Spinal cord (tissue), 10 donors: Measurements from ENCODE around the gene NFE2L2. TPM values are rescaled to one million over a fixed set of nuclear protein-coding genes. Genes with fewer than 3 reads are reported as not detected.
A peak's percentile ranks its signal among the peaks of the same experiment; 100 is the strongest.

ENCODE experiments used
- DNase-seq, 6 donors: peaks; one replicate each; pipeline versions ENCODE4 v3.0.0 to v3.0.0-alpha.2; 2013 to 2015; ENCODE audit warnings: low spot score in 6 of 6, low read depth in 4 of 6
- H3K27ac ChIP-seq: one replicate; pipeline ENCODE4 v1.5.1; 2013; ENCODE audit warnings: low read depth, low read length, control low read depth
- H3K27me3 ChIP-seq: one replicate; pipeline ENCODE4 v1.6.1; 2013; ENCODE audit warnings: low read length; ENCODE audit not compliant: control insufficient read depth, insufficient read depth
- H3K36me3 ChIP-seq: one replicate; pipeline ENCODE4 v1.6.1; 2013; ENCODE audit warnings: low read length; ENCODE audit not compliant: control insufficient read depth, insufficient read depth
- H3K4me1 ChIP-seq: one replicate; pipeline ENCODE4 v1.6.1; 2013; ENCODE audit warnings: low read length; ENCODE audit not compliant: control insufficient read depth, insufficient read depth
- H3K4me3 ChIP-seq: one replicate; pipeline ENCODE4 v1.5.1; 2013; ENCODE audit warnings: low read depth, low read length, control low read depth
- H3K9me3 ChIP-seq: one replicate; pipeline ENCODE4 v1.6.1; 2013; ENCODE audit warnings: low read length; ENCODE audit not compliant: control insufficient read depth, insufficient read depth
- WGBS: methylation state at CpG from one replicate; pipeline ENCODE4 v1.1.5; 2013; ENCODE audit warnings: missing lambda C conversion rate; ENCODE audit not compliant: insufficient coverage; 5-methylcytosine and 5-hydroxymethylcytosine counted together
- polyA plus RNA-seq, 2 donors: library from polyadenylated mRNA; unstranded; fragments of 120-200 nt; gene quantifications; one replicate each; pipeline ENCODE4 v1.2.1, GENCODE V29; 2013; ENCODE audit not compliant: insufficient read length in 2 of 2
- total RNA-seq, 2 donors: library from RNA; depleted of rRNA in 1 of 2; stranded (reverse); fragments of 120-200 nt in 1 of 2; fragments of >200 nt in 1 of 2; gene quantifications; one replicate each; pipeline versions ENCODE4 v1.2.3 to v1.2.4, GENCODE V29; 2013 to 2014
- donor health status: healthy.

NFE2L2 gene
- total and polyA plus RNA-seq, 4 donors, result 62.8 to 87.9 (median 64.8) TPM

DNA sequence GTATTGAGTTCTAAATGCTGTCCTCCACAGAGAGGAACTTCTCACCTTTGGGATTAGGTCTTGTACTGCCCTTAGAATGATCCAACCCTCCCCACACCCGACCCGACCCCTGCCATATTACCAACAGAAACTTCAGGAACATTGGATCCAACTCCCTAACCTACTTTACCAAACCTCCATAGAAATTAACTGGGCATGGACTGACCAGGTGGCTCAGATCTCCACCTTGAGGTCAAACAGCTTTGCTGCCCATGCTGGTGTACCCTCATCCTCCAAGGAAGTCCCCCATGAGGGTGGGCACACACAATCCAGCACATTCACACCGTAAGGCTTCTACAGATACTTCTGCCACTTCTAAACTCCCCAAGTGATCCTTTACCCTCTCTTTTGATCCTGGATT lies 21.5 kb downstream of the NFE2L2 start:
- no peaks in the 10 kb centered on the region for H3K9me3 ChIP-seq
- DNase-seq, result no peak
- peak overlapping the region; percentile 84 for H3K27ac ChIP-seq
- H3K36me3 ChIP-seq, result no peaks in the 10 kb centered on the region
- WGBS, result 89% methylated on average over 2 of the region's 3 CpGs
- H3K4me3 ChIP-seq, result no peak overlapping the region
- no peaks in the 10 kb centered on the region for H3K27me3 ChIP-seq
- peaks cover 16% of the 10 kb centered on the region for H3K4me1 ChIP-seq

DNA sequence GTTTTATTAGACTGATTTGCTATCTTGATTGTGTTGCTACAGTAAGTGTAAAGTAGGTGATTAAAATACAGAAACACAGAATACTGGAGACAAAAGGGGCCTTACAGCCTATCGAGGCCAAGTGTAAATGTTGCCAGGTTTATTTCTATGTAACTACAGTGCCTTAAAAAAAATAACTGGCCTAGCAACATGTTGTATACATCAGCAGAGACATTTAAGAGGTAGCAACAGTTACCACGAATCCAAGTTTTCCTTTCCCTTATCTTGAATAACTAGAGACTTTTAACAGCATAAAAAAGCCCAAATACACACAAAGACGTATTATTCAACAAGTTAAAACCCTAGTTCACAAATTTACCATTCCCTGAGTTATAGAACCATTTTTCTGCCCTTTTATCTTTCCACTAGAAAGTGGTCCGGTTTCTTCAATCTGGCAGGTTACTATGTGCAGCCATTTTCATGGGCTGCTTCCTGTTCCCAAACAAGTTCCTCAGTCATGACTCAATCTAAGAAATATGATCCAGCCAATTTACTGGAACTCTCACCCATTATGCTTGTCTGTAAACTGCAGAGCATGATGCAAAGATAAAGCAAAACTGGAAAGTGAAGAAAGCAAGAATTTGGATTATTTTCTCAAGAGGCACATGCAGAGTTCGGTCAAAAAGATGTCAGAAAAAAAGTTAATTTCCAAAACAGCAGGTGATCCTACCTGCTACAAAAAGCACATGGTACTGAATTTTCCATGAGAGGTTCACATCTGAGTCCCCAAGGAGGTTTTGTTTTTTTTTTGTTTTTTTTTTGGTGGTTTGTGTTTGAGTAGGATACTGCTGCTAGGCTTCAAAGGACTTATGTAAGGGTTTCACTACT lies 22.2 kb downstream of the NFE2L2 start:
- Histone ChIP-seq H3K9me3 (no peaks in the 10 kb centered on the region), H3K4me1 (peaks cover 16% of the 10 kb centered on the region), H3K27me3 (no peaks in the 10 kb centered on the region), H3K27ac (peak overlapping the region; percentile 84), H3K36me3 (no peaks in the 10 kb centered on the region), H3K4me3 (no peak overlapping the region)
- peak in 1 of 6 donors; percentile 70 for DNase-seq
- WGBS, result 57% methylated on average over 4 of the region's 5 CpGs

DNA sequence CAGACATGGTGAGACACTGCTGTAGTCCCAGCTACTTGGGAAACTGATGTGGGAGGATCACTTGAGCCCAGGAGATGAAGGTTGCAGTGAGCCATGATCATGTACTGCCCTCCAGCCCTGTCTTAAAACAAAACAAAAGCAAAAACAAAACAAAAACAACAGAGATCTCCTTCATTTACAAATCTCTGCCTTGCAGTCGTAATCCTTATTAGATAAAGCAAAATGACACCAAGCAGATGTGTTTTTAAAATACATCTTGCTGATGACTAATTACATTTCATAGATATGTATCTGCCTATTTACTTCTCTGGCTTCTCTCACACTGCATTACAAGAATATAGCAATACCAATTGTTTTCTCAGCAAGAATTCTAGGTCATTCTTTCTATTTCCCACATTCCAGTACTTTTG lies 22.8 kb downstream of the NFE2L2 start:
- Histone ChIP-seq H3K4me3 (no peak overlapping the region), H3K4me1 (peaks cover 16% of the 10 kb centered on the region), H3K27ac (peak overlapping the region; percentile 84), H3K9me3 (no peaks in the 10 kb centered on the region), H3K27me3 (no peaks in the 10 kb centered on the region), H3K36me3 (no peaks in the 10 kb centered on the region)
- DNase-seq, result no peak
- WGBS, result no CpG with 5 or more reads among the region's 1 CpG

DNA sequence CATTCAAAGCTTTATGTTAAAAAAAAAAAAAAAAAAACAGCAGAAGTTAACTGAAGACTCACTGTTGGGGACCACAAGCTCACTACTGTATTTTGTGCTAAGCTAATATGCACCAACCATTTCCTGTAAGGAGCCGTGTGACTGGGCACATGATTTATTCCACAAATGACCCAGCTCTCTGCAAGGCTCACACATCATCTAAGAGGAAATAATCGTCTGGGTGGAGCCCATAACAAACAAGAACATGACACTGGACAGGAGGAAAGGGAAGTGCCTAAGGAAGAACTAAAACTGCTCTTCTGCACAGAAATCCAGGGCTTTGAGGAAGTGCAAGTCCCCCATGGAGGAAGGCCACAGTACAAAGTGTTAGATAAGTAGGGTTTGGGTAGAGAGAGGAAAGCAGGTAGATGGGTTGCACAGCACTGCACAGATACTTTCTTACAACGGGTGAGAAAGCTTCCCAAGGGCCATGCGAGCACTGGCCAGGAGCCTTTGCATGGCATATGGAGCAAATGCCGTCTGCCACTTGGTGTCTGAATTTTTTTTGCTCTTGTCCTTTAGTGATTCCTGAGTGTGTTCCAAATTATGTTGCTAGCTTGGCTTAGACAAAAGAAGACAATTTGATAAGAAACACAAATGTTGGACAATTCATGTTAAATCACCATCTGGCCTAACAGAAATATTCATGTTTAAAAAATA lies 24.4 kb downstream of the NFE2L2 start:
- Histone ChIP-seq H3K9me3 (no peaks in the 10 kb centered on the region), H3K27ac (peak overlapping the region; percentile 84), H3K4me3 (no peak overlapping the region), H3K27me3 (no peaks in the 10 kb centered on the region), H3K4me1 (peaks cover 16% of the 10 kb centered on the region), H3K36me3 (peaks cover under 1% of the 10 kb centered on the region)
- 56% methylated on average over 3 of the region's 5 CpGs for WGBS
- peak in 1 of 6 donors; percentile 81 for DNase-seq

DNA sequence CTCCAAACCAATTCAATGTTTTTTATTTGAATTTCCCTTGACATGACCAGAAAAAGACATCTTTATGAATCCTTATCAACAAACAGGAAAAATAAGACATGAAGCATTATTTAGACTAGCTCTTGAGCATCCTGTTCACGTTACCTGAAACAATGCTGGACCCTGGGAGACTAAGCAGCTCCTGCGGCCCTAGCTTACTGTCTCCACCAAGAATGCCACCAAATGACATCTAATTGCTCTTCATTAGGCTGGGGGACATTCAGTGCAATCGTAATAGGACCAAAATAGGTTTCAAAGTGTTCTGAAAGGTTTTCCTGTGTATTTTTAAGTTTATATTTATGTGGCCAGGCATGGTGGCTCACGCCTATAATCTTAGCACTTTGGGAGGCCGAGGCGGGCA lies 25.5 kb downstream of the NFE2L2 start:
- peak overlapping the region; percentile 84 for H3K27ac ChIP-seq
- peaks cover 16% of the 10 kb centered on the region for H3K4me1 ChIP-seq
- no peak overlapping the region for H3K4me3 ChIP-seq
- no peaks in the 10 kb centered on the region for H3K9me3 ChIP-seq
- H3K27me3 ChIP-seq, result no peaks in the 10 kb centered on the region
- peaks cover 2% of the 10 kb centered on the region for H3K36me3 ChIP-seq
- 69% methylated on average over 3 of the region's 6 CpGs for WGBS
- no peak for DNase-seq

DNA sequence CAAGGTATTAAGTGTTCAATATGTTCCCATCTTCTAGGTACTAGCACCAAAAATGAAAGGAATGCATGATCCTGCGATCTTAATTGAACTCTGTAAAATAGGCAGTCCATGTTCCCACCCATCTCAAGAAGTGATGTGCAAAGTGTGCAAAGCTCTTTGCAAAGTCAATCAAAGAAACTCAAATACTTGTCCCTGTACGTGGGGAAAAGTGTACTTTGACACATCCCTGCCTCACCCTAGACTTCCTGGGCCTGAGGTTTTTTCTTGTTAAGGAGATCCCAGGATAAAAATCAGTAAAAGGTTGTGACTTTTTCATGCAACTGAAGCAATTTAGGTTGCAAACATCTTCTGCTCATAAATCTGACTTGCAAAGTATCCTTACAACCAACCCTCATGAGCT lies 26.6 kb downstream of the NFE2L2 start:
- peaks cover 2% of the 10 kb centered on the region for H3K36me3 ChIP-seq
- no peak overlapping the region for H3K4me3 ChIP-seq
- peaks cover 13% of the 10 kb centered on the region for H3K4me1 ChIP-seq
- no CpG with 5 or more reads among the region's 2 CpGs for WGBS
- H3K9me3 ChIP-seq, result no peaks in the 10 kb centered on the region
- no peak for DNase-seq
- no peaks in the 10 kb centered on the region for H3K27me3 ChIP-seq
- no peak overlapping the region for H3K27ac ChIP-seq

DNA sequence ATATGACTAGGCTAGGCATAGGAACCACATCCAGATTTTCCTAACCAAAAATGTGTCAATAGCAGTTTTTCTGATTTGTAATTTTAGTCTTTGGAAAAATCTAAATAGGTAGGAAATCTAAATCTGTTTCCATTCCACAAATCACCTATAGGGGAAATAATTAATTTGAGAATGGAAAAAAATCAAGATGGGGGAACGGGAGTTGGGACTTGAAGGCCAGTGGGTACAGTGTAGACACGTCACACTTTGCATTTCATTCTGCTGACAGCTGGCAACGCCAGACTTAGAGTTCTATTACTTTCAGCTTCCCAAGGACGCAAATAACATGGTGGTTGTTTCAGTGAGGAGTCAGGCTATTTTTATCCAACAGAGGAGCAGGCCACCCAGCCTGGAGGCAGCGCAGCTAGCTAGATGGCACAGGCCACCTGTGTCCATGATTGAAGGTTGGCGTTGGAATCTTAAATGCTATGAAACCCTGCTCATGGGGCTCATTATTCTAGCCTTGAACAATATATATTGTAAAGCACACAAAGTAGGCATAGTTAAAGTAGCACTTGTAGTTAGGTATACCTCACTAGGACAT lies 28.6 kb downstream of the NFE2L2 start:
- peaks cover 10% of the 10 kb centered on the region for H3K4me1 ChIP-seq
- no peaks in the 10 kb centered on the region for H3K9me3 ChIP-seq
- no peak overlapping the region for H3K27ac ChIP-seq
- H3K27me3 ChIP-seq, result no peaks in the 10 kb centered on the region
- H3K4me3 ChIP-seq, result no peak overlapping the region
- no peak for DNase-seq
- WGBS, result 78% methylated on average over 5 of the region's 6 CpGs
- H3K36me3 ChIP-seq, result peaks cover 5% of the 10 kb centered on the region

DNA sequence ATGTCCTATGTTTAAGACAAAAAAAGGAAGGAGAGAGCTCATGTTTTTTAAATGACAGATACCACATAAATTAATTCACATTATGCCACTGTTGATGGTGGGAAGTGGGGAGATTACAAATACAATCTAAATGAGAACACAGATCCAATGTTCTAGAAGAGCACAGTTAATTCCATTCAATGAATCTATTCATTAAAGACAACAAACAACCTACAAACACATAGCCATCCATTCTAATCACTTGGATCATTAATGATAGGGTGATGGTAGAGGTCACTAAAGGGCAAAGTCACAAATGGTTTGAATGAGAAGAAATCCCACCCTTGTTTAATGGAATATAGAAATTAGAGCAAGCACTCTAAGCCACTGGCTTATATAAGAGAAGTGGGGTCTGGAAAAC lies 30.3 kb downstream of the NFE2L2 start:
- H3K27me3 ChIP-seq, result no peaks in the 10 kb centered on the region
- peaks cover 5% of the 10 kb centered on the region for H3K36me3 ChIP-seq
- no peak for DNase-seq
- no peaks in the 10 kb centered on the region for H3K9me3 ChIP-seq
- H3K4me1 ChIP-seq, result peaks cover 4% of the 10 kb centered on the region
- no peak overlapping the region for H3K27ac ChIP-seq
- no peak overlapping the region for H3K4me3 ChIP-seq

DNA sequence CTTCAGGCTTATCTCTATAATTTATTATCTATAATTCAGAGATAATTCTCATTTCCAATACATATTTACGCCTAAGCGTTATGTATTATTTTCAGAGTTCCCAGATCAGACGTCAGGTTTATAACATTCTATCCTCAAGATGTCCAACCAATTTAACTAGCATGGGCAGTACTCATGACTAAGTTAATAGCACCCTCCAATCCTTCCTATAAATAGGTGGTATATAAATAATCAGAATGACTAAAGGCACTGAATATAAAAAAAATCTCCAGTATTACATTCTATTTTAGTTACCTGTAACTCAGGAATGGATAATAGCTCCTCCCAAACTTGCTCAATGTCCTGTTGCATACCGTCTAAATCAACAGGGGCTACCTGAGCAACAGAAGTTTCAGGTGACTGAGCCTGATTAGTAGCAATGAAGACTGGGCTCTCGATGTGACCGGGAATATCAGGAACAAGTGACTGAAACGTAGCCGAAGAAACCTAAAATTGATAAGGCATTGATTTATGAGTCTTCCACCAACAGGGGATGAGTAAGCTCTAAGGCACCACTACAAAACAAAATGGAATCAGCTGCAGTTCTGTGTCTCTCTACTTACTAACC lies 32.3 kb downstream of the NFE2L2 start:
- H3K36me3 ChIP-seq, result peaks cover 5% of the 10 kb centered on the region
- H3K4me1 ChIP-seq, result no peaks in the 10 kb centered on the region
- no peaks in the 10 kb centered on the region for H3K27me3 ChIP-seq
- no peak overlapping the region for H3K4me3 ChIP-seq
- 100% methylated on average over 3 of the region's 8 CpGs for WGBS
- DNase-seq, result no peak
- no peak overlapping the region for H3K27ac ChIP-seq
- no peaks in the 10 kb centered on the region for H3K9me3 ChIP-seq
